Fibroblast of lung (primary cell): ENCODE results near the gene HNRNPM. TPM values are rescaled to one million over a fixed set of nuclear protein-coding genes. Genes with fewer than 3 reads are reported as not detected.

Source experiments
- DNase-seq, 2 donors: peaks; one replicate each; pipeline versions ENCODE4 v3.0.0 to v3.0.0-alpha.2; 2010; ENCODE audit warnings: low read depth in 2 of 2
- H2AFZ ChIP-seq: 2 replicates; pipeline ENCODE4 v1.5.1; 2012; ENCODE audit warnings: low read length, control low read depth, inconsistent platforms
- H3K27ac ChIP-seq: 2 replicates; pipeline ENCODE4 v1.5.1; 2011; ENCODE audit warnings: low read length, control low read depth; ENCODE audit not compliant: insufficient read depth
- H3K27me3 ChIP-seq: 2 replicates; pipeline ENCODE4 v1.5.1; 2011; ENCODE audit warnings: mild to moderate bottlenecking, low read length; ENCODE audit not compliant: control insufficient read depth, insufficient read depth
- H3K36me3 ChIP-seq: 2 replicates; pipeline ENCODE4 v1.5.1; 2011; ENCODE audit warnings: low read length; ENCODE audit not compliant: control insufficient read depth, insufficient read depth
- H3K4me1 ChIP-seq: 2 replicates; pipeline ENCODE4 v1.5.1; 2011; ENCODE audit warnings: low read length; ENCODE audit not compliant: control insufficient read depth, insufficient read depth; ENCODE audit errors: extremely low read depth
- H3K4me2 ChIP-seq: 2 replicates; pipeline ENCODE4 v1.5.1; 2011; ENCODE audit warnings: low read length, control low read depth; ENCODE audit not compliant: insufficient read depth; ENCODE audit errors: extremely low read depth
- H3K4me3 ChIP-seq, 4 experiments: fragments of 200-600 bp in 1 of 4; sonication (generic) in 1 of 4; replicated peaks in 1 of 4; 2 replicates each; pipeline ENCODE4 v1.5.1; 2011 to 2016; ENCODE audit warnings: low read length in 4 of 4, low read depth in 3 of 4, mild to moderate bottlenecking in 3 of 4, control low read depth in 2 of 4, inconsistent platforms in 1 of 4, mixed read lengths in 1 of 4; ENCODE audit not compliant: insufficient read depth in 1 of 4; ENCODE audit errors: control extremely low read depth in 1 of 4
- H3K79me2 ChIP-seq: 2 replicates; pipeline ENCODE4 v1.5.1; 2012; ENCODE audit warnings: mild to moderate bottlenecking, low read length, inconsistent platforms; ENCODE audit not compliant: control insufficient read depth, insufficient read depth
- H3K9ac ChIP-seq: 2 replicates; pipeline ENCODE4 v1.5.1; 2011; ENCODE audit warnings: mild to moderate bottlenecking, low read length, control low read depth; ENCODE audit not compliant: insufficient read depth
- H3K9me3 ChIP-seq: 2 replicates; pipeline ENCODE4 v1.5.1; 2012; ENCODE audit warnings: low read depth, low read length; ENCODE audit not compliant: control insufficient read depth, insufficient read depth
- H4K20me1 ChIP-seq: 2 replicates; pipeline ENCODE4 v1.5.1; 2011; ENCODE audit warnings: low read length; ENCODE audit not compliant: control insufficient read depth, insufficient read depth; ENCODE audit errors: extremely low read depth
- CTCF ChIP-seq, 2 donors: IDR thresholded peaks in 1 of 2; conservative IDR thresholded peaks in 1 of 2; 1 replicate in 1 of 2; 2 replicates in 1 of 2; pipeline ENCODE4 v1.5.1; 2011 to 2012; ENCODE audit warnings: low read length in 2 of 2, control low read depth in 1 of 2, inconsistent platforms in 1 of 2, low read depth in 1 of 2, mild to moderate bottlenecking in 1 of 2
- EZH2 ChIP-seq: IDR thresholded peaks from 2 replicates; pipeline ENCODE4 v1.5.1; 2012; ENCODE audit warnings: low read length, control low read depth, mild to moderate bottlenecking; ENCODE audit errors: missing control alignments
- polyA plus RNA-seq, 2 donors: library from polyadenylated mRNA; depleted of rRNA in 1 of 2; stranded (reverse) in 1 of 2; unstranded in 1 of 2; fragments of >200 nt; gene quantifications; 2 replicates each; pipeline ENCODE4 v1.2.1, GENCODE V29; 2011 to 2012; ENCODE audit warnings: missing spikeins in 1 of 2
- total RNA-seq: library from RNA; depleted of rRNA; stranded (reverse); fragments of >200 nt; gene quantifications from 2 replicates; pipeline ENCODE4 v1.2.1, GENCODE V29; 2014

HNRNPM gene
- total and polyA plus RNA-seq, 2 donors (not counting 1 experiment from before 2014, with no cell fraction given), result 51.5 to 104 TPM

GRCh38 chr19:8401981-8402411 is 42.8 kb upstream of the HNRNPM start:
- Histone ChIP-seq H3K4me1 (no peaks in the 10 kb centered on the region), H4K20me1 (no peaks in the 10 kb centered on the region), H3K9ac (no peak overlapping the region), H3K36me3 (peaks cover 8% of the 10 kb centered on the region), H2AFZ (no peak overlapping the region), H3K4me2 (no peak overlapping the region), H3K27ac (no peak overlapping the region), H3K79me2 (peaks cover 10% of the 10 kb centered on the region), H3K27me3 (no peaks in the 10 kb centered on the region), H3K4me3 (no peak overlapping the region), H3K9me3 (no peaks in the 10 kb centered on the region)
- no peak for DNase-seq
- no peak for TF ChIP-seq CTCF (conservative IDR thresholded peaks at IDR 0.05 in 1 of 2, IDR thresholded peaks at IDR 0.05 in 1 of 2; ENCODE audit: low read depth in 1 of 2, low read length in 2 of 2)
- TF ChIP-seq EZH2, result no peak

DNA sequence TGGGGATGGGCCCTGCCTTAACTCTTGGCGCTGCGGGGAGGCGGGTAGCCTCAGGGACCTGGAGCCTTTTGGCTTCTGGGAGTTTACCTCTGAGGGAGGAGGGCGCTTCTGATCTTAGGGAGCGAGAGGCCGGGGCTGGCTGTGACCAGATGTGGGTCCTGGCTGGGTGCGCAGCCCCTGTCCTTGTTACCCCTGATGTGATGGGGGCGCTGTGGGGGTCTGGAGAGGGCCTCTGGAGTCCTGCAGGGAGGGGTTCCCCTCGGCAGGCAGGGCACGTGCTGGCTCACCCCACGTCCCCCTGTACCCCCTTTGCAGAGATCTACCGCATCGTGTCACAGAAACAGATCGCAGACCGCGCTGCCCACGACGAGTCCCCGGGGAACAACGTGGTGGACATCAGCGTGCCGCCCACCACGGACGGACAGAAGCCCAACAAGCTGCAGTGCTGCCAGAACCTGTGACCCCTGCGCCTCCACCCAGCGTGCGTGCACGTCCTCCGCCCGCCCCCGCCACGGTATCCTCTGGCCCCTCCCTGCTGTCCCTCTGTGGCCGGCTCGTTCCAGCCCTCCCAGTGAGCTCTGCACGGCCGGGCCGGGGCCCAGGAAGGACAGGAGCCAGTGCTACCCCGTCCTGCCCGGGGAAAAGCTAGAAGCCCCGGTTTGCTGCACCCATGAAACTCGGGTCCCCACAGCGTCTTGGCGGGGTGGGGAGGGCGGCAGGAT is 41.5 kb upstream of the HNRNPM start:
- H2AFZ ChIP-seq, result no peak overlapping the region
- H3K36me3 ChIP-seq, result peaks cover 8% of the 10 kb centered on the region
- DNase-seq, result no peak
- H3K9ac ChIP-seq, result no peak overlapping the region
- no peak overlapping the region for H3K27ac ChIP-seq
- no peak overlapping the region for H3K4me2 ChIP-seq
- no peak overlapping the region for H3K4me3 ChIP-seq
- peaks cover 1% of the 10 kb centered on the region for H3K79me2 ChIP-seq
- H4K20me1 ChIP-seq, result no peaks in the 10 kb centered on the region
- H3K27me3 ChIP-seq, result no peaks in the 10 kb centered on the region
- TF ChIP-seq CTCF (conservative IDR thresholded peaks at IDR 0.05 in 1 of 2, IDR thresholded peaks at IDR 0.05 in 1 of 2; ENCODE audit: low read depth in 1 of 2, low read length in 2 of 2), result no peak
- no peak for TF ChIP-seq EZH2
- H3K9me3 ChIP-seq, result no peaks in the 10 kb centered on the region
- H3K4me1 ChIP-seq, result no peaks in the 10 kb centered on the region

DNA sequence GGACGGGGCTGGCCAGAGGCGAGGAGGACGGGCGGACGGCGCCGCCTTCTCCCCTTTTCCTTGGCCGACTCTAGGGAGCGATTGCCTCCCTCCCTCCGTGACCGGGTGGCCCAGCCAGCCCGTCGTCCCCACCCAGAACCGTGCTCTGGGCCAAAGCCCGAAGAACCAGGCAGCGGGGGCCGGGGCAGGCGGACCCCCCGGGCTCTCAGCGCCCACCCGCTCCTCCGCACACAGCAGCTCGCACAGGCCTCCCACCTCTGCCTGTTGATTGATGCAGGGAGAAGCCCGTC is 41.0 kb upstream of the HNRNPM start:
- DNase-seq, result no peak
- Histone ChIP-seq H3K9ac (no peak overlapping the region), H3K36me3 (peaks cover 8% of the 10 kb centered on the region), H3K79me2 (no peaks in the 10 kb centered on the region), H2AFZ (no peak overlapping the region), H3K27ac (no peak overlapping the region), H3K9me3 (no peaks in the 10 kb centered on the region), H3K4me3 (no peak overlapping the region), H3K4me2 (no peak overlapping the region), H4K20me1 (no peaks in the 10 kb centered on the region), H3K27me3 (no peaks in the 10 kb centered on the region), H3K4me1 (no peaks in the 10 kb centered on the region)
- TF ChIP-seq CTCF (conservative IDR thresholded peaks at IDR 0.05 in 1 of 2, IDR thresholded peaks at IDR 0.05 in 1 of 2; ENCODE audit: low read depth in 1 of 2, low read length in 2 of 2) (no peak), EZH2 (no peak)
